Body of pancreas (tissue), 4 donors: ENCODE measurements around the gene CCNH.

Source experiments
- CTCF ChIP-seq, 7 experiments: fragments of 450-650 bp in 4 of 7; fragments of 200-600 bp in 3 of 7; sonication (generic) in 3 of 7; IDR thresholded peaks; one replicate each; pipeline ENCODE4 v1.5.1; 2016 to 2019; ENCODE audit warnings: antibody characterized with exemption in 7 of 7
- POLR2A ChIP-seq, 3 donors: fragments of 450-650 bp; IDR thresholded peaks; one replicate each; pipeline ENCODE4 v1.6.1; 2016; ENCODE audit warnings: antibody characterized with exemption in 3 of 3, mild to moderate bottlenecking in 2 of 3

- TF ChIP-seq CTCF (IDR thresholded peaks at IDR 0.05) = peak in 2 of 7 experiments; percentile 8 to 16
- peak; percentile 87 to 96 (median 95) for TF ChIP-seq POLR2A (IDR thresholded peaks at IDR 0.05)
Observed at GRCh38 chr5:87412630-87413342, at the start of gene CCNH.
